ENCODE data around the gene HNRNPU. TPM values are rescaled to one million over a fixed set of nuclear protein-coding genes. Genes with fewer than 3 reads are reported as not detected.

HNRNPU gene
- total RNA-seq, 1 donor from 2014 or later, result 257 TPM

DNA sequence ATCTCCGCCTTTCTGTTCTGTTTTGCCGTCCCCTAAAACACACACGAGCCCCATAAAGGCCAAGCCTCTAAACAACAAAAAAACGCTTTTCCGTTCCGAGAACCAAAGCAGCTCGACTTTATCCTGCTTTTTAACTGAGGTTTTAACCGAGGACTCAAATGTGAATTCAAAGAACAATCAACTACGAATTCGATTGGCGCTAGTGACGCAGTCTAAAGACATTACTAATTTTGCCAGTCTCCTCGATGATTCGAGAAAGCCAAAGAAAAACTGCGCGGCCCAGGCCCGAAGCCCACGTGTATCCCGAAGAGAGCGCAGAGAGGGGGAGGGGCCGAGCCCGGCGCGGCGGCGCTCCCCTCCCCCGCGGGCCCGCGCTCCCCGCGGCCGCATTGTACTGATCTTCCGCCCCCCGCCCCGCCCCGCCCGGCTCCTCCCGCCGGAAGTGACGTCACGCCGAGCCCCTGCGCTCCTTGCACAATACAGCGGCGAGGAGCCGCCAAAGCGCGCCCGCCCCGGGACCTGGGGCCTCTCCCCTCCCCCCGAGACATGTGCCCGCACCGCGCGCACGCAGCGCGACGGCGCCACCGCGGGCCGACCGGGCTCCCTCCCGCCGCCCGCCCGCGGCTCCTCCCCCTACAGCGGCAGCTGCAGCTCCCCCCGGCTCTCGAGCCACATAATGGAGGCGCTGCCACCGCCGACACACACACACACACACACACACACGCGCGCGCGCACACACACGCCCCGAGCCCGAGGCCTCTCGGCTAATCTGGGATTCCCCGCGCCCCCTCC, 1.4 kb downstream of the HNRNPU start:
- DNase-seq (ENCODE audit: low read depth in 2 of 2), result peak; percentile 76 to 95

DNA sequence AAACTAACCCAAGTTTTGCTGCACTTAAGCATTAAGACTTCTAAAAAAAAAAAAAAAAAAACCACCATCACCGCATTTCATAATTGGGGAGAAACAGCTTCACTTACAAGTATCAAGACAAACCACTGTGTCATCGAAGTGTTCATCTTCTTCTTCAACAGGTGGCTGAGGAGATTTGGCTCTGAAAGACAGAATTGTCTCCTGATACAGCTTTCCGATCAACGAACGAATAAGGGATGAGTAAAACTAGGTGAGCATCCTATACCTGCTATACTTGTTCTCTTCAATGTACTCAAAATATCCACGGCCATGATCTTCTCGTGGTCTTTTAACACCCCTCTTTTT, 2.0 kb downstream of the HNRNPU start:
- DNase-seq (ENCODE audit: low read depth in 2 of 2), result peak in 1 of 2 donors; percentile 14

DNA sequence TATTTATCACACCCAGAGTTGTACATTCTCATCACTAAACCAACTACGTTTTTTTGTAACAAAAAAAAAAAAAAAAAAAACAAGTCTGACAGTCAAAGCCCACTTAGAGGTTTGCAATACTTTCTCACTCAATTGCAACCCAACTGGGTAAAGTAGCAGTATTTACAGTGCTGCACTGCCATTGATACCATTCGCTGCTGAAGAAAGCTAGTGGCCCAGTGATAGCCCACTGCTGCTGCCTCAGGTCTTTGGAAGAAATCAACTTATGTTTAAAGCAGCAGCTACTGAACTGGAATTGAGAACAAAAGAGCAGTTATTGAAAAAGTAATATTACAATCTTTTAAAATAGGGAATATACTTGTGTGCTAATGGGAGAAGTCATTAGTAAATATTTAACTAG, 2.7 kb downstream of the HNRNPU start:
- DNase-seq (ENCODE audit: low read depth in 2 of 2), result peak in 1 of 2 donors; percentile 25

DNA sequence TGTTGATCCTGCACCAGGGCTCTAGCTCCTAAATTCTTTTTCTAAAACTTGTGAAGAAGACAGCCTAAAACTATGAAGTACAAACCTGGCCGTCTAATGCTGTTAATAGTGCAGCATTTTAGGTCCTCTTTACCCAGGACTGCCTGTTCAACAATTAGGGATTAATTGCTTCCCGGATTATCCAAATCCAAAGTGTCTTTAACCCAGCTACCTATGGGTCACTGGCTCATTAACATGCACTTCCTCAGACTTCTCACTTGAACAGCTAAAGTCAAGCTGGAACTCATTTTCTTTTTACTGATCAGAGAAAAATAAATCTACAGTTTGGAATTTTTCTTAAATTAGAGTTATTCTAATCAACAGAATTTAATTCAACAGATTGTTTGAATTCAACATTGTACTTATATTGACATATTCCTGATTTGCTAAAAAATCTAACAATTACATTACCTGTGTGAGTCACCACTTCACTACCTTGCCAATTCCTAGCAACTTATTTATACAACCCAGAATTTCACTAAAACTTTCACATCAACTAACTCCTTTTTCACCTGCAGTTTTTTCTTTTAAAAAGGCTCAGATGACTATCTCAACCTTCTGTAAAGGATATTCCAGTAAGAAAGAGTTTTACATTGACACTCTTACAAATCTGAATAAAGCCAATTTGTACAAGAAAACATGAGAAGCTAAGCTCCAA, 3.3 kb downstream of the HNRNPU start:
- no peak for DNase-seq (ENCODE audit: low read depth in 2 of 2)

- no peak for DNase-seq (ENCODE audit: low read depth in 2 of 2)
Observed at GRCh38 chr1:244860078-244860477, 4.3 kb downstream of the HNRNPU start.

- no peak for DNase-seq (ENCODE audit: low read depth in 2 of 2)
Observed at GRCh38 chr1:244858357-244858756, 6.0 kb downstream of the HNRNPU start.

DNA sequence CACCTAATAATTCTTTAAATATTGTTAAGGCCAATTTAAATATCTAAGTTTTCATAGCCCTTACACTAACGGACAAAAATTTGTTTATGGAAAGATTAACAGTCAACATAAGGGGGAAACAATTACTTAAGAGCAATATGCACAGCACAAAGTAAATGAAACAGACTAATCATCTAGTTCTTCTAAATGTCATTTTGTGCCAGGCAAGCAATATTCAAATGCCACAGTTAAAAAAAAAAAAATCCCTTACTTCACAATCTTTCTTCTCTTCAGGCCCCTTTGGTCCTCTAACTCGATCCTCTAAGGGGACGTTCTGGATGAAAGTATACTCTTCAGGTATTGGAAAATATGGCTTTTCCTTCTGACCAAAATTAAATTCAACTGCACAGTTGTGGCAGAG, 6.6 kb downstream of the HNRNPU start:
- no peak for DNase-seq (ENCODE audit: low read depth in 2 of 2)

DNA sequence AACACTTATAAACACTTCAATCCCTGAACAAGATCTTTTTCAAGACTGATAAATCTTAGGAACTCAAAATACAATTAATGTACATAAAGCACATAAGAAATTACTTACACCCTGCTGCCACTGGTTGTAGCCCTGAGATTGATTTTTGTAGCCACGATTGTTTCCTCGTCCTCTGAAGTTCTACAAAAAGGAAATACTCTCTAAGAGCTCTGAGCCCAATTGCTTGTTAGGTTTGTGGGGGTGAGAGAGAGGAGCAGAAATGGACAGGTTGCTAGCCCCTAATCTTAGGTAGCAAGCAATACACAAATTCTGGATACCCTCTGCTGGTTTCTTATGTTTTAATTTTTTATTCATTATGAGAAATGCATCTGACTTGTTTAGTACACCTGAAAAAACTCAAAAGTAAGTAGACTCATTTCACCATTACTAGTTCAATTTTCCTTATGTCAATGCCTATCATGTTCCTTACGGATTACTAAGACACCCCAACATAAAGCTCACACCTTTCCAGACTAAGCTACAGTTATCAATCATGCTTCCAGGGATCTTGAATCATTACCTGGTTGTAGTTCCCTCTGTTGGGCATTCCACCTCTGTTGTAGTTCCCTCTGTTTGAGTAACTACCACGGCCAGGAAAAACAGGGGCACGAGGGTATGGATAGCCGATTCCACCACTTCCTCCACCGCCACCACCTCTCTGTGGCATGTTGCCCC, 9.3 kb downstream of the HNRNPU start:
- no peak for DNase-seq (ENCODE audit: low read depth in 2 of 2)

DNA sequence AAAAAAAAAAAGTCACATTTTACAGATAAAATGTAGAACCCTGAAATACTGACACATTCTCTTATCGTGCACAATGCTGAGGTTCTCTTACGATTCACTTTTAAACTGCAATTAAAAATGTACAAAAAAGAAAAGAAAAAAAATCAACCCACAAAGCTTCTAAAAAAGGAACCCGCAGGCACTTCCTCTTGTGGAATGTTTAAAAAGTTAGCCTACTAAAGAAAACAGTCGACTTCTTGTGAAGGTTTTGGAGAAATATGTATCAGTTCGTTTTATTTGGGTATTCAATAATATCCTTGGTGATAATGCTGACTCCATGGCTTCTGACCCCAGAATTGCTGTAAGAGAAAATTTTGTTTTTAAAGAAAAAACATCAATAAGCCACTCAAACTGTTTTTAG, 10.2 kb downstream of the HNRNPU start:
- DNase-seq (ENCODE audit: low read depth in 2 of 2), result no peak

- no peak for DNase-seq (ENCODE audit: low read depth in 2 of 2)
Observed at GRCh38 chr1:244852694-244853093, 11.6 kb downstream of the HNRNPU start.

- DNase-seq (ENCODE audit: low read depth in 2 of 2), result no peak
Observed at GRCh38 chr1:244851546-244852231, 12.7 kb downstream of the HNRNPU start.

- no peak for DNase-seq (ENCODE audit: low read depth in 2 of 2)
Observed at GRCh38 chr1:244850896-244851295, 13.4 kb downstream of the HNRNPU start.

DNA sequence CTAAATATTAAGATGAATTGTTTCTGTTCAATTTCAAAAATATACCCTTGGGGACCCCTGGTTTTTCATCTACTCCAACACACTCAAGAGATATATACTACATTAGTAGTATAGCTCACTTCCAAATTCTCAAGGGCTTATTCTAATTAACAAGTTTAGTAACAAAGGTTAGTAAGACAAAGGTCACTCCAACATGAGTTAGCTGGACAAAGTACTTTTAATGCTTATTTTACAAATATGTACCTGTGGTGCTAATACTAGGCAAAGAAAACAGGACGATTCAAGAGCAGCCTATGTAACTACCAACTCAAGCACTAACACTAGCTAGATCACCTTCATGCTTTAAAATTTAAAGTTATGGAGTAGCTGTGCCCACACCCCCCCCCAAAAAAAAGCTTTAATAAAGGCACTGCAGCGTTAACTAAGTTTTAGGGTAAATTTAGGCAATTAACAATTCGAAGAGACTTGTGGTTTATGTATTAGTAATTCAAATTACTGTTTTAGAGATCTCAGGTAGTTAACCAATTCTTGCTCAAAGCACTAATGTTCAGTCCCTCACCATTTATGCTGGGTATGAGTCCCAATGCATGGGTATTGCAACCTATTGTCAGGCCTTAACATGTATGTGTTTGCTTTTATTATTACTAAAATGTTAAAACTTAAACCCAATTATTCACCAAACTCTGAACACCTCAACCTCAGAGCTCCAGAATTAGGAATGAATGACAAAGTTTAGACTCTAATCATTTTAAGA, 14.1 kb downstream of the HNRNPU start:
- DNase-seq (ENCODE audit: low read depth in 2 of 2), result no peak

- no peak for DNase-seq (ENCODE audit: low read depth in 2 of 2)
Observed at GRCh38 chr1:244849189-244849866, 15.0 kb downstream of the HNRNPU start.

DNA sequence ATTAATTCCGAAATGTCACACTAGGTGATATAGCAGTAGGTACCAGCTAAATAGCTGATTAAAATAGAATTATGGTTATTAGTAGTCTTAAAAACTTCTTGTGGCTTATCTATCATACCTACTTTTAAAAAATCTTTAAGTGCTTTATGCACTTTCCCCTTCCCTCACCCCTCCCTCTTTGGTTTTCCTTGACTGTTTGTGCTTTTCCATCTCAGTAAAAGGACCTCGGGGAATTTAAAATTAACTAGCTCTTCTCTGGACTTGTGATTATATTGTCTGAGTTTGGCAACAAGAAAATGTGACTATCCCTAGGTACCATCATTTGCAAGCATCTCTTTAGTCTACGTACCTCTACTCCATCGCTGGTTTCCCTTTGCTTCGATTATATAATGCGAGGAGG, 17.7 kb downstream of the HNRNPU start:
- no peak for DNase-seq (ENCODE audit: low read depth in 2 of 2)

DNA sequence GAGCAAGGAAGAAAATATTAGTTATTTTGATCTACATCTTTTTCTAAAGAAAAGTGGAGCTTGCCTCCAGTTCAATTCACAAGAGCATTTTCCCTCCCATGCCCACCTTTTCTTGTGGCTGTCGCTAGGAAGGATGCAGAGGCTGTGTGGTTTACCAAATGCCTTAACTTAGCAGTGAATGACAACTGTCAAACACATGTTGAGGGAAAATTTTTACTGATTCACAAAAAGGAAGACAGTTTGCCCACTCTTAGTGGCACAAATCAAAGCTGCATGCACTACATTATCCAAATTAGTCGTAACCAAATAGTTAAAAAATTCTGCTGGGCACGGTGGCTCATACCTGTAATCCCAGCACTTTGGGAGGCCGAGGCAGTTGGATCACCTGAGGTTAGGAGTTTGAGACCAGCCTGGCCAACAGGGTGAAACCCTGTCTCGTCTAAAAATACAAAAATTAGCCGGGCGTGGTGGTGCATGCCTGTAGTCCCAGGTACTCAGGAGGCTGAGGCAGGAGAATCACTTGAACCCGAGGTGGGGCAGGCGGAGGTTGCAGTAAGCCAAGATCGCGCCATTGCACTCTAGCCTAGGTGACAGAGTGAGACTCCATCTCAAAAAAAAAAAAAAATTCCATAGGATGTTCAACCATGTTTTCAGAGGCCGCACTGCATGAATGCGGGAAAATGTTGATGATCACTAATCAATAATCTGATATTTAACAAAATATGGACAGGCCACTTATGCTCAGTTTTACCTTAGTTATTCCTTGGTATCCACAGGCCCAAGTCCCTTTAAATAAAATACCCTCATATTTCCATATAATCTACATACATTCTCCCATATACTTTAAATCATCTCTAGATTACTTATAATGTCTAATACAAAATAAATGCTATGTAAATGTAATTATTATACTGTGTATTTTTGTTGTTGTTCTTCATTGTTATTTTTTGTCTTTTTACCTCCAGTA, 19.9 kb downstream of the HNRNPU start:
- no peak for DNase-seq (ENCODE audit: low read depth in 2 of 2)

DNA sequence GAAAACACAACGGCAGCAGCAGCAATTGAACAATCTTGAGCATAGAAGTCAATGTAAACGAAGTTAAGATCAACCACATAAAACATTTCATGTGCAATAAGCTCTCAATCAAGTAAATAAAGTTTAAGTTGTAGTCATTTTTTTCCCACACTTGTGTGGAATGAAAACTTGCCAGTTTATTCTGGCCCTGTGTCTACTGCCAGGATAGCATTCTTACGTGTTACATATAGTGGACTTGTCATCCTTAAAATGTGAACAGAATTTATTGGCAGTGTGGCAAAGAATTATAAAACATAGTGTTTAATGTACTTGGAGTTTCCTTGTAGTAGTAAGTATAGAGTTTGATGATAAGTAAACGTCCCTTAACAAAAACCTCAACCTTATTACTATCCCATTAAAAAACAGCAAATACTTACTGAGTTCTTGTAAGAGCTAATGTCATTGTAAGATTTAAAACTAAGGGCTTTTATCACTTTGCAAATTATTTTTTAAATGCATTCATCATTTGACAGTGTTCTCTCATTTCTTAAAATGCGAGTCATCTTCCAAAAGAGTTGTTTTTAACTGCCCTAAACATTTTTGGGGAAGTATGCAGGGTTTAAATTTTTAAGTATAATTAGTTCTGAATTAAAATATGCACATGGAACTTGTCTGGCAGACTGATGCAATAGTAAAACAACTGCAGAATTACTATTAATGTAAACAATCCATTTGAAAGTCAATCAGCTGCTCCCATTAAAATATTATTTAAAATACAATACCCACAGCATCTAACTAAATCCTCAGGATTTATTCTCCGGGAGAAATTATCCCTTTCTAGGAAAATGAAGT, 21.0 kb downstream of the HNRNPU start:
- no peak for DNase-seq (ENCODE audit: low read depth in 2 of 2)

GRCh38 chr1:244841273-244841927, 22.9 kb downstream of the HNRNPU start:
- DNase-seq (ENCODE audit: low read depth in 2 of 2), result no peak
